DND-41 (cell line): ENCODE results near the gene CTNNA1.

ENCODE experiments used
- ATAC-seq: fragments of 200-7000 bp; cut with Tn5 transposase; 3 replicates; pipeline ENCODE4 v1.9.1; 2021; ENCODE audit warnings: low read depth; ENCODE audit not compliant: insufficient read depth
- DNase-seq: peaks from one replicate; pipeline ENCODE4 v3.0.0-alpha.2; 2020
- H2AFZ ChIP-seq: 2 replicates; pipeline ENCODE4 v1.6.0; 2012; ENCODE audit warnings: low read depth, low read length
- H3K27ac ChIP-seq: 2 replicates; pipeline ENCODE4 v1.5.1; 2012; ENCODE audit warnings: low read length, inconsistent platforms
- H3K27me3 ChIP-seq: fragments of 200-600 bp; sonication (generic); 2 replicates; pipeline ENCODE4 v1.6.0; 2012; ENCODE audit warnings: low read length, mild to moderate bottlenecking, inconsistent platforms; ENCODE audit not compliant: insufficient read depth, poor library complexity
- H3K36me3 ChIP-seq: 2 replicates; pipeline ENCODE4 v1.5.1; 2012; ENCODE audit warnings: low read length, inconsistent platforms; ENCODE audit not compliant: insufficient read depth
- H3K4me1 ChIP-seq: 2 replicates; pipeline ENCODE4 v1.5.1; 2012; ENCODE audit warnings: mild to moderate bottlenecking, low read length; ENCODE audit not compliant: insufficient read depth
- H3K4me2 ChIP-seq: 2 replicates; pipeline ENCODE4 v1.6.0; 2012; ENCODE audit warnings: mild to moderate bottlenecking, moderate library complexity, low read length, inconsistent platforms; ENCODE audit not compliant: insufficient read depth
- H3K4me3 ChIP-seq, 2 experiments: fragments of 200-600 bp in 1 of 2; shearing (Covaris generic) in 1 of 2; 2 replicates each; pipeline ENCODE4 v1.5.1; 2012 to 2016; ENCODE audit warnings: inconsistent platforms in 2 of 2, low read length in 2 of 2, mild to moderate bottlenecking in 2 of 2, low read depth in 1 of 2, moderate library complexity in 1 of 2
- H3K79me2 ChIP-seq: 2 replicates; pipeline ENCODE4 v1.6.0; 2012; ENCODE audit warnings: low read length, inconsistent platforms; ENCODE audit not compliant: insufficient read depth
- H3K9ac ChIP-seq: 2 replicates; pipeline ENCODE4 v1.6.0; 2012; ENCODE audit warnings: low read depth, mild to moderate bottlenecking, inconsistent platforms, low read length, moderate library complexity
- H3K9me3 ChIP-seq: 2 replicates; pipeline ENCODE4 v1.5.1; 2012; ENCODE audit warnings: low read length, moderate library complexity, mild to moderate bottlenecking, inconsistent platforms; ENCODE audit not compliant: insufficient read depth, severe bottlenecking
- H4K20me1 ChIP-seq: 2 replicates; pipeline ENCODE4 v1.6.0; 2012; ENCODE audit warnings: low read length; ENCODE audit not compliant: insufficient read depth
- EZH2 ChIP-seq: IDR thresholded peaks from 3 replicates; pipeline ENCODE4 v1.6.1; 2012; ENCODE audit warnings: borderline replicate concordance, low read depth, mild to moderate bottlenecking, moderate library complexity, low read length, inconsistent platforms; ENCODE audit not compliant: severe bottlenecking
- TF ChIP-seq, protein P1 (sequence below): IDR thresholded peaks from 2 replicates; pipeline ENCODE4 v1.5.1; 2012; ENCODE audit warnings: borderline replicate concordance, low read length, moderate library complexity, mild to moderate bottlenecking; ENCODE audit not compliant: poor library complexity, severe bottlenecking; ENCODE audit errors: extremely low read depth

The CTNNA1 gene

DNA sequence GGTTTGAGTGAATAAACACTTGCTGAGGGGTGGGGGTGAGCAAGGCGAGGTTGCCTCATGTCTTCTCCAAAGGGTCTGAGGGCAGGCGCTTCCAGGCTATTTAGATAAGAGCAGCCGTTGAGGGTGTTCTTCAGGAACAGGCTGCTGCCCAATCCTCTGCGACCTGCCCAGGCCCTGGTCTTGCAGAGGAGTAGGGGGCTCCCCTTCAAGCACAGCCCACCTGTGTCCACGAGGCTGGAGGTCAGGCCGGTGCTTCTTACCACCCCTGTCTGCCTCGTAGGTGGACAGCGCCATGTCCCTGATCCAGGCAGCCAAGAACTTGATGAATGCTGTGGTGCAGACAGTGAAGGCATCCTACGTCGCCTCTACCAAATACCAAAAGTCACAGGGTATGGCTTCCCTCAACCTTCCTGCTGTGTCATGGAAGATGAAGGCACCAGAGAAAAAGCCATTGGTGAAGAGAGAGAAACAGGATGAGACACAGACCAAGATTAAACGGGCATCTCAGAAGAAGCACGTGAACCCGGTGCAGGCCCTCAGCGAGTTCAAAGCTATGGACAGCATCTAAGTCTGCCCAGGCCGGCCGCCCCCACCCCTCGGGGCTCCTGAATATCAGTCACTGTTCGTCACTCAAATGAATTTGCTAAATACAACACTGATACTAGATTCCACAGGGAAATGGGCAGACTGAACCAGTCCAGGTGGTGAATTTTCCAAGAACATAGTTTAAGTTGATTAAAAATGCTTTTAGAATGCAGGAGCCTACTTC is 180.5 kb downstream of the CTNNA1 start:
- no peaks in the 10 kb centered on the region for H3K36me3 ChIP-seq

GRCh38 chr5:138934971-138935370 is 181.7 kb downstream of the CTNNA1 start:
- Histone ChIP-seq H3K4me1 (no peaks in the 10 kb centered on the region), H3K9me3 (no peaks in the 10 kb centered on the region), H2AFZ (no peak overlapping the region), H4K20me1 (no peaks in the 10 kb centered on the region; the same call in 1 of the 2 replicates), H3K4me2 (no peak overlapping the region), H3K9ac (no peak overlapping the region), H3K36me3 (no peaks in the 10 kb centered on the region), H3K4me3 (no peak overlapping the region), H3K79me2 (no peaks in the 10 kb centered on the region), H3K27me3 (no peaks in the 10 kb centered on the region), H3K27ac (no peak overlapping the region)
- no peak for DNase-seq
- no peak for TF ChIP-seq EZH2
- TF ChIP-seq, protein P1, sequence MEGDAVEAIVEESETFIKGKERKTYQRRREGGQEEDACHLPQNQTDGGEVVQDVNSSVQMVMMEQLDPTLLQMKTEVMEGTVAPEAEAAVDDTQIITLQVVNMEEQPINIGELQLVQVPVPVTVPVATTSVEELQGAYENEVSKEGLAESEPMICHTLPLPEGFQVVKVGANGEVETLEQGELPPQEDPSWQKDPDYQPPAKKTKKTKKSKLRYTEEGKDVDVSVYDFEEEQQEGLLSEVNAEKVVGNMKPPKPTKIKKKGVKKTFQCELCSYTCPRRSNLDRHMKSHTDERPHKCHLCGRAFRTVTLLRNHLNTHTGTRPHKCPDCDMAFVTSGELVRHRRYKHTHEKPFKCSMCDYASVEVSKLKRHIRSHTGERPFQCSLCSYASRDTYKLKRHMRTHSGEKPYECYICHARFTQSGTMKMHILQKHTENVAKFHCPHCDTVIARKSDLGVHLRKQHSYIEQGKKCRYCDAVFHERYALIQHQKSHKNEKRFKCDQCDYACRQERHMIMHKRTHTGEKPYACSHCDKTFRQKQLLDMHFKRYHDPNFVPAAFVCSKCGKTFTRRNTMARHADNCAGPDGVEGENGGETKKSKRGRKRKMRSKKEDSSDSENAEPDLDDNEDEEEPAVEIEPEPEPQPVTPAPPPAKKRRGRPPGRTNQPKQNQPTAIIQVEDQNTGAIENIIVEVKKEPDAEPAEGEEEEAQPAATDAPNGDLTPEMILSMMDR, result no peak
- ATAC-seq, result no peak

More for the DNA sequence above, 180.5 kb downstream of the CTNNA1 start:
- Histone ChIP-seq H3K27me3 (no peaks in the 10 kb centered on the region), H3K9ac (no peak overlapping the region), H3K4me2 (no peak overlapping the region), H3K4me1 (no peaks in the 10 kb centered on the region), H3K9me3 (no peaks in the 10 kb centered on the region), H2AFZ (no peak overlapping the region), H3K4me3 (no peak overlapping the region), H4K20me1 (no peaks in the 10 kb centered on the region; the same call in 1 of the 2 replicates), H3K79me2 (no peaks in the 10 kb centered on the region), H3K27ac (no peak overlapping the region)
- DNase-seq (no peak), ATAC-seq (no peak)
- TF ChIP-seq, protein P1, result no peak
- TF ChIP-seq EZH2, result no peak

DNA sequence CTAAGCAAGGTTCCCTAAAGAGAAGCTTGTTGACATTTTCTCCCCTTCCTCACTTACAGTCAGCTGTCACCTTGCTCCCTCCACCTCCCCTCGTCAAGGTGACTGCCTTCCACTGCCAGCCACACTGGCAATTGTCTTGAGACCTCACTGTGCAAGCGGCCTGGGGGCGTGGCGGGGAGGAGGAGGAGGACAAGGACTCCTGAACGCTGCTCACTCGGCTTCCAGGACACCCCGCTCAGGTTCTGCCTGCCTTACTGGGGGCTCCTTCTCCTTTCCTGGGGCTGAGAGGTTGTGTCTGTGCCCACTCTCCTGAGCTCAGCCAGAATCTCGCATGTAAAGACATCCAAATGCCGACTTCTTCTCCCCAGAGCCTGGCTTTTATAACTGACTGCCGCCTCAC is 182.2 kb downstream of the CTNNA1 start:
- no peak for TF ChIP-seq EZH2
- TF ChIP-seq, protein P1, result no peak
- Histone ChIP-seq H3K79me2 (no peaks in the 10 kb centered on the region), H3K27ac (no peak overlapping the region), H3K4me1 (no peaks in the 10 kb centered on the region), H3K36me3 (no peaks in the 10 kb centered on the region), H3K9me3 (no peaks in the 10 kb centered on the region), H3K4me2 (no peak overlapping the region), H2AFZ (no peak overlapping the region), H4K20me1 (no peaks in the 10 kb centered on the region; the same call in 1 of the 2 replicates), H3K27me3 (no peaks in the 10 kb centered on the region), H3K9ac (no peak overlapping the region), H3K4me3 (no peak overlapping the region)
- ATAC-seq (no peak), DNase-seq (no peak)
